ENCODE results near the gene TWNK. TPM values are rescaled to one million over a fixed set of nuclear protein-coding genes. Genes with fewer than 3 reads are reported as not detected.

Gene TWNK
- total and polyA plus RNA-seq, 10 of the 15 experiments (the other 5 are each of a cell fraction or from before 2014, with no cell fraction given), result 13.6 to 32.8 (median 18.0) TPM

DNA sequence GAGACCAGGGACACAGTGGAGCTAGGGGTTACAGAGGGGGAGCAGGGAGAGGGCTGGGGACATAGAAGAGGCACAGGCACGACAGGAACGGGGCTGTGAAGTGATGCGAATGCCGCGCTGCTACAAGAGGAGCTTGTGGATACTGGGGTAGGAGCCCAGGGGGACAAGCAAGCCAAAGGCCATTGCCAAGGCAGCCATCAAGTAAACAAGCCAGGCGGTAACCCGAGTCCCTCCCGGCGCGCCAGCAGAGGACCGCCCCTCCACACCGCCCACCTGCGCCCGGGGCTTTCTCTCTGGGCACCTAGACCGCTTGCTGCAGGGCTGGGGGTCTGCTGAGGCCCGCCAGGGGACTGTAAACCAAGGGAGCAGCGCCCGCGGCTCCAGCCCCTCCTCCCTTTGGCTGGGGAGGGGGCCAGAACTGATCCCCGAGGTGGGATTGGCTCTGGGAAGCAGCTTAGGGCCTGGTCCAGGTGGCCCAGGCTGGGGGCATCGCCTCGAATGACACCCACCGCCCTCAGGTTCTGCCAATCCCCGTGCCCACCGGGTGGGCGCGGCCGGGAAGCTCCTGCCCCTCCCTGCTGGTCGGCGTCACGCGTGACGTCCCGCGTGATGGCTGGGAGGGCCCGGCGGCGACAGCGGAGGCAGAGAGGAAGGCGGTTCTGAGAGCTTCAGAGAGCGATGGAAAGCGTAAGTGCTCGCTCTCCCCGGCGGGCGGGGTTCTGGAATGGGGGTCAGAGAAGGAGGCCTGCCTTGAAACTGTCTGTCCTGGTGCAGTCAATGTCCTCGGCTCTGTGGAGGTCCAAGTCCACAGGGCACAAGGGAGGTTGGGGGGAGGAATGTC, 44.7 kb downstream of the TWNK start:
- no peak for DNase-seq (ENCODE audit: low read depth, low spot score)
- intact Hi-C loops (cut with micrococcal nuclease; ENCODE audit: unreplicated experiment) (loop anchor here (5.0 kb wide), 1 partner anchor 35 kb away; no protein-coding TSS in a partner anchor), in situ Hi-C loops (cut with MboI) (no loop called here)
- Histone ChIP-seq H3K27me3 (replicated peaks in 1 of 2; ENCODE audit: control insufficient read depth in 2 of 2, insufficient read depth in 2 of 2, low read length in 1 of 2) (peaks cover 5 to 9% of the 10 kb centered on the region in 2 experiments), H4K20me1 (ENCODE audit: control insufficient read depth, insufficient read depth) (no peaks in the 10 kb centered on the region), H3K4me3 (peak overlapping the region; percentile 64), H3K4me1 (ENCODE audit: control insufficient read depth, insufficient read depth, low read length) (peaks cover 21% of the 10 kb centered on the region), H3K27ac (ENCODE audit: control insufficient read depth, insufficient read depth) (no peak overlapping the region), H2AFZ (ENCODE audit: control insufficient read depth, low read depth, low read length) (peak overlapping the region; percentile 91), H3K36me3 (ENCODE audit: control insufficient read depth in 2 of 2, insufficient read depth in 2 of 2, low read length in 1 of 2) (no peaks in the 10 kb centered on the region), H3K4me2 (ENCODE audit: control insufficient read depth, insufficient read depth) (peak overlapping the region; percentile 95), H3K79me2 (ENCODE audit: control insufficient read depth, insufficient read depth, low read length) (no peaks in the 10 kb centered on the region), H3K9ac (ENCODE audit: control insufficient read depth, insufficient read depth, low read length) (peak overlapping the region; percentile 22; the same call in 1 of the 2 replicates), H3K9me3 (replicated peaks; ENCODE audit: control insufficient read depth, insufficient read depth, low read length) (no peaks in the 10 kb centered on the region)
- ChIA-PET CTCF (interaction anchor here (0.6 to 6.5 kb wide), 13 partner anchors 8 to 704 kb away, joined by 3 to 86 read pairs (median 6); partner anchors contain the start of genes KAZALD1 and LZTS2), RAD21 (ENCODE audit: unreplicated experiment) (interaction anchor here (0.9 to 2.3 kb wide), 6 partner anchors 10 to 63 kb away, joined by 3 to 13 read pairs (median 4); no protein-coding TSS in a partner anchor), POLR2A (interaction anchor here (1.0 to 1.7 kb wide), 5 partner anchors 11 to 35 kb away, joined by 3 to 8 read pairs (median 4); partner anchors contain the start of gene KAZALD1), SMC1A (ENCODE audit: uncharacterized antibody, unreplicated experiment) (interaction anchor here (0.5 to 4.3 kb wide), 6 partner anchors 10 to 118 kb away, joined by 3 to 24 read pairs (median 3); no protein-coding TSS in a partner anchor)
- no TSS peak for BruUV-seq (replicated peaks)
- ATAC-seq, result peak; percentile 66
- WGBS (ENCODE audit: insufficient coverage, insufficient replicate concordance, low lambda C conversion rate, missing lambda C conversion rate), result 1% methylated on average over 44 of the region's 47 CpGs
- no peak for TF ChIP-seq BMI1 (IDR thresholded peaks at IDR 0.05; ENCODE audit: borderline replicate concordance)
- TF ChIP-seq ZSCAN29 (IDR thresholded peaks at IDR 0.05), result no peak
- TF ChIP-seq BHLHE40 (IDR thresholded peaks at IDR 0.05; ENCODE audit: borderline replicate concordance in 1 of 2, low read depth in 2 of 2, low read length in 1 of 2), result peak; percentile 69 to 92; a peak in 3 of 4 replicates
- 0 out of 2 replicates have a peak, but pooled peaks have one; percentile 55 for TF ChIP-seq HDGF (IDR thresholded peaks at IDR 0.05)
- TF ChIP-seq, protein P1, sequence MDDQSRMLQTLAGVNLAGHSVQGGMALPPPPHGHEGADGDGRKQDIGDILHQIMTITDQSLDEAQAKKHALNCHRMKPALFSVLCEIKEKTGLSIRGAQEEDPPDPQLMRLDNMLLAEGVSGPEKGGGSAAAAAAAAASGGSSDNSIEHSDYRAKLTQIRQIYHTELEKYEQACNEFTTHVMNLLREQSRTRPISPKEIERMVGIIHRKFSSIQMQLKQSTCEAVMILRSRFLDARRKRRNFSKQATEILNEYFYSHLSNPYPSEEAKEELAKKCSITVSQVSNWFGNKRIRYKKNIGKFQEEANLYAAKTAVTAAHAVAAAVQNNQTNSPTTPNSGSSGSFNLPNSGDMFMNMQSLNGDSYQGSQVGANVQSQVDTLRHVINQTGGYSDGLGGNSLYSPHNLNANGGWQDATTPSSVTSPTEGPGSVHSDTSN (IDR thresholded peaks at IDR 0.05; ENCODE audit: insufficient replicate concordance, low read depth, low read length), result peak; percentile 55
- TF ChIP-seq, protein P2, sequence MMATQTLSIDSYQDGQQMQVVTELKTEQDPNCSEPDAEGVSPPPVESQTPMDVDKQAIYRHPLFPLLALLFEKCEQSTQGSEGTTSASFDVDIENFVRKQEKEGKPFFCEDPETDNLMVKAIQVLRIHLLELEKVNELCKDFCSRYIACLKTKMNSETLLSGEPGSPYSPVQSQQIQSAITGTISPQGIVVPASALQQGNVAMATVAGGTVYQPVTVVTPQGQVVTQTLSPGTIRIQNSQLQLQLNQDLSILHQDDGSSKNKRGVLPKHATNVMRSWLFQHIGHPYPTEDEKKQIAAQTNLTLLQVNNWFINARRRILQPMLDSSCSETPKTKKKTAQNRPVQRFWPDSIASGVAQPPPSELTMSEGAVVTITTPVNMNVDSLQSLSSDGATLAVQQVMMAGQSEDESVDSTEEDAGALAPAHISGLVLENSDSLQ (IDR thresholded peaks at IDR 0.05), result peak; percentile 76
- 0 out of 2 replicates have a peak, but pooled peaks have one; percentile 53 for TF ChIP-seq CREM (IDR thresholded peaks at IDR 0.05; ENCODE audit: low read depth)
- TF ChIP-seq MXI1 (IDR thresholded peaks at IDR 0.05; ENCODE audit: low read depth, low read length), result peak; percentile 4; the same call in 1 of the 2 replicates
- peak; percentile 54; the same call in 1 of the 2 replicates for TF ChIP-seq DPF2 (IDR thresholded peaks at IDR 0.05)
- TF ChIP-seq CREB1 (IDR thresholded peaks at IDR 0.05; ENCODE audit: low read depth), result peak; percentile 86
- TF ChIP-seq TCF12 (IDR thresholded peaks at IDR 0.05; ENCODE audit: low read depth, low read length), result no peak
- peak in 1 of 2 experiments; percentile 37; a peak in 1 of 3 replicates for TF ChIP-seq EGR1 (IDR thresholded peaks at IDR 0.05; ENCODE audit: borderline replicate concordance in 1 of 2, low read depth in 2 of 2, low read length in 2 of 2)
- peak; percentile 74; the same call in 1 of the 2 replicates for TF ChIP-seq PAX5 (IDR thresholded peaks at IDR 0.05; ENCODE audit: borderline replicate concordance, low read depth, low read length)
- 0 out of 2 replicates have a peak, but pooled peaks have one; percentile 31 for TF ChIP-seq BACH1 (IDR thresholded peaks at IDR 0.05; ENCODE audit: borderline replicate concordance)
- no peak for TF ChIP-seq JUNB (IDR thresholded peaks at IDR 0.05)
- TF ChIP-seq CBFB (IDR thresholded peaks at IDR 0.05; ENCODE audit: low read depth), result no peak
- FAIRE-seq, result no peak
